ENCODE data around the gene CCNL2. TPM values are rescaled to one million over a fixed set of nuclear protein-coding genes. Genes with fewer than 3 reads are reported as not detected.

CCNL2 gene
- total RNA-seq, 4 donors from 2014 or later, result 311 to 362 (median 339) TPM

DNA sequence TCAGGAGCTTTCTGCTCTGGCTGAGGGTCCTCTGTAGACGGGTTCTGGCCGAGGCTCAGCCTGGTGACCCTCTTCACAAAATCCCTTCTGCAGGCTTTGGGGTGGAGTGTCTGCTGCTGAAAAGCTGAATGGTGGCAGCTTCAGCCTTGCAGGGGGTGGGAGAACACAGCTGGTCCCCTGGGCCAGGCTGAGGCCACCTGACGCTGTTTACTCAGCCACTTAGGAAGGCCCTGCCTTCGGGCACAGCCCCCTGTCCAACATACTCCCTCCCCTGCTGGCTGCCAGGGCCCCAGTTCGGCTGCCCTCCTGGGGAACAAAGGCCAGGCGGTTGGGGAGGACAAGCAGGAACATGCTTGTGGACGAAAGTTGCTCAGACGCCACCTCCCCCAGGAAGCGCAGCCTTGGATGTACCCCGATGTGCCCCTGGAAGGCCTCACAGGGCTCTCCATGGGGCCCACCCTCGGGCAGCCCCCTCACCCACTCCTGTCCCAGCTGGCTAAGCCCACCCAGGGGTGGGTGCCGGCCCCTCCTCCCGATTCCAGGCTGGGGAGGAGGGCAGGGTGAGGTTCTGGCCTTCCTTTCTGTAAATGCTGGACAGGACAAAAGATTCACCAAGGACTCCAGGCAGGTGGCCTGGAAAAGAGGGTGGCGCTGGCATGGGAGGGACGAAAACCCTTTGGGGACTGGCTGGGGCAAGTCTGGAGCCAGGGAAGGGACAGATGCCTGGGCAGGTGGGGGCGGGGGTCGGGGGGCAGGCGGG, 22.2 kb upstream of the CCNL2 start, which contains the start of gene ANKRD65:
TSS of gene ANKRD65 (minus strand) at position 130 of the 760 bp plus-strand sequence. CDS start 271 bp downstream, outside the sequence.
- TF ChIP-seq, protein P1, sequence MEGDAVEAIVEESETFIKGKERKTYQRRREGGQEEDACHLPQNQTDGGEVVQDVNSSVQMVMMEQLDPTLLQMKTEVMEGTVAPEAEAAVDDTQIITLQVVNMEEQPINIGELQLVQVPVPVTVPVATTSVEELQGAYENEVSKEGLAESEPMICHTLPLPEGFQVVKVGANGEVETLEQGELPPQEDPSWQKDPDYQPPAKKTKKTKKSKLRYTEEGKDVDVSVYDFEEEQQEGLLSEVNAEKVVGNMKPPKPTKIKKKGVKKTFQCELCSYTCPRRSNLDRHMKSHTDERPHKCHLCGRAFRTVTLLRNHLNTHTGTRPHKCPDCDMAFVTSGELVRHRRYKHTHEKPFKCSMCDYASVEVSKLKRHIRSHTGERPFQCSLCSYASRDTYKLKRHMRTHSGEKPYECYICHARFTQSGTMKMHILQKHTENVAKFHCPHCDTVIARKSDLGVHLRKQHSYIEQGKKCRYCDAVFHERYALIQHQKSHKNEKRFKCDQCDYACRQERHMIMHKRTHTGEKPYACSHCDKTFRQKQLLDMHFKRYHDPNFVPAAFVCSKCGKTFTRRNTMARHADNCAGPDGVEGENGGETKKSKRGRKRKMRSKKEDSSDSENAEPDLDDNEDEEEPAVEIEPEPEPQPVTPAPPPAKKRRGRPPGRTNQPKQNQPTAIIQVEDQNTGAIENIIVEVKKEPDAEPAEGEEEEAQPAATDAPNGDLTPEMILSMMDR (IDR thresholded peaks at IDR 0.05), result no peak
- 64 to 68% methylated on average over 12 to 15 of the region's 18 CpGs for WGBS, 2 donors
- H3K27ac ChIP-seq, result peak within 1 kb of the TSS; percentile 61 to 94 (median 81)
- H3K4me1 ChIP-seq, result peaks cover 0 to 65% (median 21%) of the 10 kb centered on the region in 4 donors
- no peaks in the 10 kb centered on the region for H3K36me3 ChIP-seq
- H3K9me3 ChIP-seq, result no peaks in the 10 kb centered on the region
- peak within 1 kb of the TSS in 3 of 4 donors; percentile 33 to 55 (median 42) for H3K4me3 ChIP-seq
- DNase-seq (ENCODE audit: low spot score in 2 of 2), result no peak
- peaks cover 0 to 2% of the 10 kb centered on the region in 2 donors for H3K27me3 ChIP-seq

DNA sequence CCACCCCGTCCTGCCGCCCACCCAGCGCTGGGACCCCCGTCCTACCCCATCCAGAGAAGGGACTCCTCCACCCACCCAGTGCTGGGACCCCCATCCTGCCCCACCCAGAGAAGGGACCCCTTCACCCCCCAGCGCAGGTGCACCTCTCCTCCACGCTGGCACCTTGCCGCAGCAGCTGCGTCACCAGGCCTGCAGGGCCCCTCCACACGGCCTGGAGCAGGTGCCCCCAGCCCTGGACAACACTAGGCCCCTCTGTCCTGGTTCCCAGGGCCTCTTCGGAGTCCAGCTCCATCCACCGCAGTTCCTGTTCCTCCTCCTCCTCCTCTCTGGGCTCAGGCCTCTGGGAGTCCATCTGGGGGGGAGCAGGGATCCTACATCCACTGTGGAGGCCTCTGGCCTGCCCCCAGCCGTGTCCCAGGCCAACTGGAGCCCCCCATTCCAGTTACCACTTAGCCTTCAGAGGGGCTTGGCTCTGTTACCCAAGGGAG, 21.6 kb upstream of the CCNL2 start:
- Histone ChIP-seq H3K36me3 (no peaks in the 10 kb centered on the region), H3K27me3 (no peaks in the 10 kb centered on the region), H3K4me1 (peaks cover 0 to 59% (median 18%) of the 10 kb centered on the region in 4 donors), H3K9me3 (no peaks in the 10 kb centered on the region), H3K4me3 (peak overlapping the region in 3 of 4 donors; percentile 33 to 55 (median 42)), H3K27ac (peak overlapping the region; percentile 61 to 94 (median 81))
- TF ChIP-seq, protein P1 (IDR thresholded peaks at IDR 0.05), result no peak
- TF ChIP-seq EP300 (IDR thresholded peaks at IDR 0.05) (no peak), POLR2A (IDR thresholded peaks at IDR 0.05) (no peak)
- 47 to 53% methylated on average over 5 to 9 of the region's 12 CpGs for WGBS, 2 donors
- no peak for DNase-seq (ENCODE audit: low spot score in 2 of 2)

DNA sequence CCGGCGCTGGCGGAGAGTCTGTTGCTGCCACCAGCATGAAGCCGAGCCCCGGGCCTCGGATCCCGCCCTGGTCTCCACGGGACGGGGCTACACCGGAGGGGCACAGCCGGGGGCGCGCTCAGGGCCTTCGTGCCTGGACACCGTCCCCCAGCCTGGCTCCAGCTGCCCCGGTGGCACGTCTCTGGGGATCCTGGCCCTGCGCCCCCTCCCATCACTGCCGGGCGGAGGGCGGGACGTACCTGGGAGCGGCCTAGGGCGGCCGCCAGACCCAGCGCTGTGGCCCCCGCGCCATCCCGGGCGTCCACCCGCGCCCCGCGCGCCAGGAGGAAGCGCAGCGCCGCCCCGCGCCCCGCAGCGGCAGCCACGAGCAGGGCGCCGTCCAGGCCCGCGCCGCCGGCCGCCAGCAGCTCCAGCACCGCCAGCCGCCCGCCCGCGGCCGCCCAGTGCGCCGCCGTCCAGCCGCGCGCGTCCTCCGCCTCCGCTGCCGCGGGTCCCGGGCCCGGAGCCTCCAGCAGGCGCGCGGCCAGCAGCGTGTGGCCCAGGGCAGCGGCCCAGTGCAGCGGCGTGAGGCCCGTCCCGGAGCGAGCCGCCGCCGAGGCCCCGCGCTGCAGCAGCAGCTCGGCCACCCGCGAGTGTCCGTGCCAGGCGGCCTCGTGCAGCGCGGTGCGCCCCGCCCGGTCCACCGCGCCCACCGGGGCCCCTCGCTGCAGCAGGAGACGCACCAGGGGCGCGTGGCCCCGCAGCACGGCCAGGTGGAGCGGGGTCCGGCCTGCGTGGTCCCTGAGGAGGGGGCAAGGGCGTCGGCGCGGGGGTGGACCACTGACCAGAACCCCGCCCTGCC, 20.9 kb upstream of the CCNL2 start:
- Histone ChIP-seq H3K9me3 (no peaks in the 10 kb centered on the region), H3K36me3 (no peaks in the 10 kb centered on the region), H3K27me3 (no peaks in the 10 kb centered on the region), H3K4me1 (peaks cover 0 to 57% (median 18%) of the 10 kb centered on the region in 4 donors), H3K27ac (peak overlapping the region; percentile 78 to 94 (median 88)), H3K4me3 (peak overlapping the region; percentile 42 to 55 (median 45))
- DNase-seq (ENCODE audit: low spot score in 2 of 2), result no peak
- whole genome bisulfite sequencing, 2 donors, result 11 to 50% methylated on average over 4 to 35 of the region's 112 CpGs
- TF ChIP-seq, protein P1 (IDR thresholded peaks at IDR 0.05), result peak in 3 of 5 experiments; percentile 24 to 51 (median 30)
- TF ChIP-seq EP300 (IDR thresholded peaks at IDR 0.05), result no peak

DNA sequence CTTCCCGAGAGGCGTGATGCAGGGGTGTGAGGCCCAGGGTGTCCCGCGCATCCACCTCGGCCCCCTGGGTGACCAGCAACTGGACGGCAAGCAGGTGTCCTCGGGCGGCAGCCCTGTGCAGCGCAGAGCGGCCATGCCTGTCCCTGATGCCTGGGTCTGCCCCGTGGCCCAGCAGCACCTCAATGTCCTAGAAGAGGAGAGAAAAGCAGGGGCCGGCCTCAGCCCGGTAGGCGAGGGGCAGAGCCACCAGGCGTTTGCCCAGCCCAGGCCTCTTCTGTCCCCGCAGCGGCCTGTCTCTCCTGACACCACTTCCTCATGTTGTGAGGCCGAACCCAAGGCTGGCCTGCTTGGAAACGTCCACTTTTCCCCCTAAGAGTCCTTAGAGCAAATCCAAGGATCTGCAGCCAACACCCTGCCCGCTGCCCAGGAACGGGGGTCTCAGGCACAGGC, 20.3 kb upstream of the CCNL2 start:
- TF ChIP-seq, protein P1 (IDR thresholded peaks at IDR 0.05), result no peak
- TF ChIP-seq EP300 (IDR thresholded peaks at IDR 0.05), result no peak
- no peak for TF ChIP-seq POLR2A (IDR thresholded peaks at IDR 0.05)
- Histone ChIP-seq H3K36me3 (no peaks in the 10 kb centered on the region), H3K27me3 (no peaks in the 10 kb centered on the region), H3K4me3 (peak overlapping the region; percentile 36 to 55 (median 45)), H3K27ac (peak overlapping the region; percentile 78 to 92 (median 81)), H3K9me3 (no peaks in the 10 kb centered on the region), H3K4me1 (peaks cover 0 to 54% (median 18%) of the 10 kb centered on the region in 4 donors)
- 45 to 79% methylated on average over 5 to 19 of the region's 21 CpGs for WGBS, 2 donors
- no peak for DNase-seq (ENCODE audit: low spot score in 2 of 2)
